Fibroblast of skin of right quadriceps (primary cell): Measurements from ENCODE around the gene PRKN.

Source experiments
- DNase-seq: peaks from one replicate; pipeline ENCODE4 v3.0.0-alpha.2; 2013

PRKN gene

DNA sequence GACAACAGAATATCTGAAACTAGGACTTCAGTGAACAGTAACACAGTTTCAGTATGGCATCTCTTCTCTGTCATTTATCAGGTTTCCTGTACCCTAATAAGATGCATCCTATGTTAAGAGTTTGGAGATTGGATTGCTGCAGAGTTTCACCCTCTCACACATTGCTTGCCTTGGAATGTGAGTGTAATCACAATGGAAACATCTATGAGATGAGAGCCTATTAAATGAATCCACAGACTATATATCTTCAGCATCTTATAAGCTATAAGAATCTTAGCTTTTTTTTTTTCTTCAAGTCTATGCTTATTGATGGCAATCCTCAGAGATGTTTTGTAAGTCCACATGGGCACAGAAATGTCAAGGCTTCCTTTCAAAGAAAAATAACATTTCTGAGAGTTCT lies 292.5 kb downstream of the PRKN start:
- no peak for DNase-seq

GRCh38 chr6:162421004-162421403 lies 306.6 kb downstream of the PRKN start:
- DNase-seq = no peak

- DNase-seq = peak; percentile 3
Observed at GRCh38 chr6:162416831-162417537, 310.6 kb downstream of the PRKN start.

- no peak for DNase-seq
Observed at GRCh38 chr6:162416307-162416706, 311.3 kb downstream of the PRKN start.

DNA sequence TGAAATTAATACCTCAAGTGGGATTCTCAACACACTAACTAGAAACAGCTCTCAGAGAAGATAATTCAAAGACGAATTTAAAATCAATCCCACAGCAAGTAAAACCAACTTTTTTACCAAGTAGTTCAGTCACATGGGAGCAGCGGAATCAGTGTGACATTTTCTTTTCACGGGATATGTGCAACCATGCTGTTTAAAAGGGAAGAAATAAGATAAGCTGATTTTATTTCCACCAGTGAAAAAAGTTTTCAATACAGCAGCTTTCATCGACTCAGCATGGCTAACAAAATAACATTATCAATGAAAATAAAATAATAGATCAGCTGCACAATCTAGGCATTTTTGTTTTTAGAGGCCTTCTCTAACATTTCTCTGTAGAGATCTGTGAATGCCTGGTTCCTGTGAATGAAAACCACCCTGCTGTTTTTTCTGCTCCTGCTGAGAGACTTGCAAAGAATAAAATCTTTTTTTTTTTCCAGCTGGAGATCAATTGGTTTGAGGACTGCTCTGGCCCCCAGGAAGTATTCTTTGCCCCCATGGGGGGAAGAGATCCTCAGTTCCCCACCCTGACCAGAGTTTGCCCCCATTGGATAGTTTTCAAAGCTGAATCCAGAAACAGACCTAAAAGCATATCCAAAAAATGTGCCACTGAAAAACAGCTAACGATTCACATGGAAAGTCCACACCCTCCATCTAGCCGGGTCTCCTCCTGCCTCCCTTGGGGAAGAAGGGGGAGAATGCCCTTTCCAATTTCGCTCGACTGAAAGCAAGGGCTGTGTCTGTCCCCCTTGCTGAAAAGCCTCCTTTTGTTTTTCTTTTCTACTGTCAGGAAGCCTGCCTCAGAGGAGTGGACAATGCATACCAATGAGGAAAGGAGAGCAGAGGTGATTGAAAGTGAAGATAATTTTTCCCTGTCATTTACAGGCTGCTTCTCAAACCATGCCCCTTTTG lies 317.6 kb downstream of the PRKN start:
- no peak for DNase-seq

GRCh38 chr6:162408826-162409535 lies 318.6 kb downstream of the PRKN start:
- DNase-seq = no peak

GRCh38 chr6:162404951-162405350 lies 322.6 kb downstream of the PRKN start:
- DNase-seq = no peak

GRCh38 chr6:162403031-162403430 lies 324.5 kb downstream of the PRKN start:
- no peak for DNase-seq

- no peak for DNase-seq
Observed at GRCh38 chr6:162395181-162395580, 332.4 kb downstream of the PRKN start.

GRCh38 chr6:162390961-162391811 lies 336.4 kb downstream of the PRKN start:
- DNase-seq = peak; percentile 90

DNA sequence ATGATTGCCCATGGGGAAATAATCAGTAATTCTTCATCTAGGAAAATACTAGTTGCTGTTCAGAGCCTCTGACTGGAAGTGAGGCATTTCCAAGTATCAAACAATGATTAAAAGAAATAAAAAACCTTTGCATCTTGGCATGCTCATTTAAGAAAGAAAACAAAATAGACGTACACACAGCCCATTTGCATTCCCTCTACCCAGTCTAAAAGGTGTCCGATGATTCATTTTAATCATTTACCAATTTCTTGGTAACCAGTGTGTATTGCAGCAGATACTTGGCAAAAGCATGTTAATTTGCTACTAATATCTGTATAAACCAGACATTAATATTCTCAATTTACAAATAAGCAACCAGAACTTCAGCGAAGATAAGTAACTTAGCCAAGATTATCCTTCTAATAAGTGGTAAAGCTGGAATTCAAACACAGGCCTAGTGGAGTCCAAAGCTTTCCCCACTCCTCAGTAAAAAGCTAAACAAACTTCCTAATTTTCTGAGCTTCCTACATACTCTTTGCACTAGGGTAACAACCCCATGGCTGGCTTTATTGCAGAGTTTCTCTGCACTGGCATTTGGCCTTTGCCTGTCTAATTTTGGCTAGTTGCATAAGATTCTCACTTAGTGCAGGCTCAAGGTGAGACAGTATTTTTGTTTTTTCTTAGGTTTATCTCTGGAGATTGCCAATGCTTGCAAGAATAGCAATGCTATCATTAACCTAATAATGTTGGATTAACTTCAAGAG lies 338.1 kb downstream of the PRKN start:
- DNase-seq = no peak

- no peak for DNase-seq
Observed at GRCh38 chr6:162388383-162388777, 339.2 kb downstream of the PRKN start.

DNA sequence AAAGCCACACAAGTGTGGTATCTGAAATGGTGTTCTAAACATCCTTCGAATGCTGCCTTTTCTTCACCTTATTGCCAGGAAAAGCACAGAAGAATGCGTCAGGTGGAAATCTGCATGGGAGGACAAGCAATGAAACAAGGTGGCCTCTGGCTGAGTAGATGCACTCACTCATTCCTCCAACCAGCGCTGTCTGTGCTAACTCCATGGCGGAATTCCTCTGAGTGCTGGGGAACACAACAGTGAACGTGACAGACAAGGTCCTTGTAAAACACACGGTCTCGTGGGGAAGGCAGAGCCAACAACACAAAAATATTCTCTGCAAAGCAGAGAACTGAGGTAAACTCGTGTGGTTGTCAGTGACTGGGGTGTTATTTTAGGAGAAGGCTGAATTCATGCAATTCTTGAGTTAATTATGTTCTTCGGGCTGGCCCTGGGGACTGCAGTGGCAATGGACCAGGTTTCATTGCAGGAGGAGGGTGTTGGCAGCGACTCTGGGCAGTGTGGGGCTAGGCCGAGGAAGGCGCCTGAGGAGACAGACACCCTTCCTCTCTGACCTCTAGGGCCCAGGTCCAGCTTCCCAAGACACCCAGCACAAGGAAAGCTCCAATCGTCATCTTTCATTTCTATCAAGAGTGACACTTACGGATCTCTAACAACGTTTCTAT lies 339.7 kb downstream of the PRKN start:
- DNase-seq = no peak

DNA sequence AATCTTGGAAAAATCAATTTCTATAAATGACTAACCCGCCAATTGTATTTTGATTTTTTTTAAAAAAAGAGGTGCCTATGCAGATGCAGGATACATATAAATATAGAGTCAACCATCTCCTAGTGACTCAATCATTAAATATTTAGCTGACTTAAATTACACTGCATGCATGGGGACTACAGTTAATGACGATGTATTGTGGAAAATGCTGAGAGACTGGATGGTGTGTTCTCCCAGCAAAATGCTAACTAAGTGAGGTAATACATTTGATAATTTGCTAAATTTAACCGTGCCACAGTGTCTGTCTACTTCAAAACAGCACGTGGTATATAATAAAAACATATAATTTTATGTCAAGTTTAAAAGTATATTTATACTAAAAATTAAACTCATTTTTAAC lies 341.6 kb downstream of the PRKN start:
- peak; percentile 78 for DNase-seq

DNA sequence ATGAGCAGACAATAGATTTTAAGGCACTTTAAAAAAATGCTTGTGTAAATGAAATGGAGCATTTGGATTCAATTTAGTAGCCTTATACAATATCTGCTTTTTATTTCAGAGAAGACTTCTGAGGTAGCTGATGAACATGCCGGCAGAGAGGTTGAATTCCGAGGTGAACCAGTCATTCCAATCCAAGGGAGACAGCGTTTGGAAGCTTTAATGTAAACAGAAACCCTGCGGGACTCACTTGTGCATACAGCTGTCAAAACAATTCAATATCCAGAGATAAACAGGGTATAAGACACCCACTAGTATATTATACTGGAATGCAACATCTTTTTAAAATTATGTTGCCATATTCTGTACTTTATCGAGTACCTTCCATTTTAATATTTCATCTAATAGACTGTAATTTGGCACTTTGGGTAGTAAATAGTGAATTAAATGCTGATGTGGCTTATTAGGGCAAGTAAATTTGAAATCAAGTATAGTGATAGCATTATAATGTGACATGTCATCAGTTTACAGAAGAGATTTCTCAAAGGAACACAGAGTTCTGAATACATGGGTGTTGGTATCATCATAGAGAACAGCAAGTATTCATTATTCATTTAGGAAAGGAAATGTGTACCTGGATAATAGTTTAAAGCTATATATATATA lies 347.7 kb downstream of the PRKN start:
- peak; percentile 72 for DNase-seq

GRCh38 chr6:162377735-162378134 lies 349.8 kb downstream of the PRKN start:
- DNase-seq = no peak

DNA sequence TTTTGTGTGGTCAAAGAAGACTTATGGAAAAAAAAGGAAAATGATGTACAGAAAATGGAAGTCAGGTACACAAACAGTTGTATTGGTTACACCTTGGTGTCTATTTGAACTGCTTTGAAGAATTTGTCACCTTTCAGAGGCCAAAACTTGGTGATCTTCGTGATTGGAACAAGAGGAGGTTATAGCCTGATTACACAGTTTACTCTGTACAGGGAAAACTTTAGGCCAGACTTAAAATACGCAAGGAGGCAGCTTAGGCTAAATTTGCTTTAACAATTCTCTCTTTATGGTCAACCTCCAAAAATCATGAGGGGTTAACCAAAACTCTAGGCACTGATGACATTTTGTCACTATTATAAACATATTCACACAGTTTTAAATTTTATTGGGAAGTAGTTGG lies 353.7 kb downstream of the PRKN start:
- DNase-seq = no peak

DNA sequence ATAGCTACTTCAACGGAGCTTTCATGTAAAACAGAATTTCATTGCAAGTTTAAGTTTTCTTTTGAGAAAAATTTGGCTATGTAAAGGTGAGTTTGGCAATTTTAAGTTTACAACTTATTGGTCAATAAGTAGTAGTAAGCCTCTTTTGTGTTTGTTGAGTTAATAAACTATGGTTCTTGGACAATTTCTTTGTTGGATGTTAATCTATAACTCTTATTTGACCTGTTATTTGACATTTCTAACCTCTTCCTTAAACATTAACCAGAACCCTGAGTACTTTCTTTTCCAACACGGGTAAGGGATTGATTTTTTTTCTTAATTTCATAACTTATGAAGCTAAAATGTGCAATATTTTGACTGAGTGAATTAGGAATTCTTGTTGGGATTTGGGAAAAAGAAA lies 354.4 kb downstream of the PRKN start:
- no peak for DNase-seq

GRCh38 chr6:162372106-162372505 lies 355.5 kb downstream of the PRKN start:
- no peak for DNase-seq

DNA sequence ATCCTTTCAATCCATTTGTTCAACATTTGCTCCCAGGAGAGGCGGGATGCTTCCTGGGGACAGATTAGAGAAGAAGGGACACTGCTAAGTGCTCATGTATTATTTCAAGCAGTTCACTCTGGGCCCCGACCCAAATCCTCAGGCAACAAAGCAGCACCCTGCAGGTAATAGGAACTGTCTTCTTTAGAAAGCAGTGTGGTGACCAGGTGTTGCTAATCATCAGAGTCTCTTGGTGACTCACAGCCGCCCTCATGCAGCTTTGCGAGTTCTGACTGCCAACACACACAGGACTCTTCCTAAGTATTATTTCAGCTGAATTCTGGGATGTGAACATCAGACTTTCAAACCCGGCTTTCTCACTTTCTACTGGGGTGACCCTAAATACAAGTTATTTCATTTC lies 356.4 kb downstream of the PRKN start:
- DNase-seq = no peak

- DNase-seq = no peak
Observed at GRCh38 chr6:162369091-162369490, 358.5 kb downstream of the PRKN start.
